ENCODE results near the gene SCUBE1. TPM values are rescaled to one million over a fixed set of nuclear protein-coding genes. Genes with fewer than 3 reads are reported as not detected.

SCUBE1 gene
- total RNA-seq, 4 donors from 2014 or later = 81.3 to 214 (median 141) TPM

GRCh38 chr22:43210631-43211515, 132.3 kb downstream of the SCUBE1 start:
- Histone ChIP-seq H3K27me3 (no peaks in the 10 kb centered on the region), H3K4me1 (peaks cover 0 to 10% (median 3%) of the 10 kb centered on the region in 4 donors), H3K4me3 (no peak overlapping the region), H3K9me3 (no peaks in the 10 kb centered on the region), H3K36me3 (peaks cover 0 to 16% (median 0%) of the 10 kb centered on the region in 3 donors), H3K27ac (no peak overlapping the region)
- TF ChIP-seq EP300 (IDR thresholded peaks at IDR 0.05) (no peak), POLR2A (IDR thresholded peaks at IDR 0.05) (no peak), CTCF (IDR thresholded peaks at IDR 0.05) (no peak)
- DNase-seq (ENCODE audit: low spot score in 2 of 2) = no peak
- 90 to 91% methylated on average over 27 to 34 of the region's 34 CpGs for WGBS, 2 donors

- H3K27ac ChIP-seq = no peak overlapping the region
These were observed 133.2 kb downstream of the SCUBE1 start for GRCh38 chr22:43209971-43210370.

GRCh38 chr22:43209523-43209890, 133.7 kb downstream of the SCUBE1 start:
- Histone ChIP-seq H3K4me1 (peaks cover 0 to 10% (median 3%) of the 10 kb centered on the region in 4 donors), H3K36me3 (peaks cover 0 to 16% (median 0%) of the 10 kb centered on the region in 3 donors), H3K9me3 (no peaks in the 10 kb centered on the region), H3K27me3 (no peaks in the 10 kb centered on the region), H3K27ac (no peak overlapping the region), H3K4me3 (no peak overlapping the region)
- DNase-seq (ENCODE audit: low spot score in 2 of 2) = no peak
- no peak for TF ChIP-seq CTCF (IDR thresholded peaks at IDR 0.05)
- no peak for TF ChIP-seq EP300 (IDR thresholded peaks at IDR 0.05)
- no peak for TF ChIP-seq POLR2A (IDR thresholded peaks at IDR 0.05)
- WGBS, 2 donors = 78 to 79% methylated on average over 15 of the region's 15 CpGs

More at GRCh38 chr22:43209971-43210370, 133.2 kb downstream of the SCUBE1 start:
- no peak for DNase-seq (ENCODE audit: low spot score in 2 of 2)
- Histone ChIP-seq H3K4me1 (peaks cover 0 to 10% (median 3%) of the 10 kb centered on the region in 4 donors), H3K36me3 (peaks cover 0 to 16% (median 0%) of the 10 kb centered on the region in 3 donors), H3K27me3 (no peaks in the 10 kb centered on the region), H3K4me3 (no peak overlapping the region), H3K9me3 (no peaks in the 10 kb centered on the region)
- WGBS, 2 donors = 85 to 89% methylated on average over 17 to 22 of the region's 22 CpGs
- TF ChIP-seq POLR2A (IDR thresholded peaks at IDR 0.05) = no peak
- TF ChIP-seq CTCF (IDR thresholded peaks at IDR 0.05) = no peak
- TF ChIP-seq EP300 (IDR thresholded peaks at IDR 0.05) = no peak

DNA sequence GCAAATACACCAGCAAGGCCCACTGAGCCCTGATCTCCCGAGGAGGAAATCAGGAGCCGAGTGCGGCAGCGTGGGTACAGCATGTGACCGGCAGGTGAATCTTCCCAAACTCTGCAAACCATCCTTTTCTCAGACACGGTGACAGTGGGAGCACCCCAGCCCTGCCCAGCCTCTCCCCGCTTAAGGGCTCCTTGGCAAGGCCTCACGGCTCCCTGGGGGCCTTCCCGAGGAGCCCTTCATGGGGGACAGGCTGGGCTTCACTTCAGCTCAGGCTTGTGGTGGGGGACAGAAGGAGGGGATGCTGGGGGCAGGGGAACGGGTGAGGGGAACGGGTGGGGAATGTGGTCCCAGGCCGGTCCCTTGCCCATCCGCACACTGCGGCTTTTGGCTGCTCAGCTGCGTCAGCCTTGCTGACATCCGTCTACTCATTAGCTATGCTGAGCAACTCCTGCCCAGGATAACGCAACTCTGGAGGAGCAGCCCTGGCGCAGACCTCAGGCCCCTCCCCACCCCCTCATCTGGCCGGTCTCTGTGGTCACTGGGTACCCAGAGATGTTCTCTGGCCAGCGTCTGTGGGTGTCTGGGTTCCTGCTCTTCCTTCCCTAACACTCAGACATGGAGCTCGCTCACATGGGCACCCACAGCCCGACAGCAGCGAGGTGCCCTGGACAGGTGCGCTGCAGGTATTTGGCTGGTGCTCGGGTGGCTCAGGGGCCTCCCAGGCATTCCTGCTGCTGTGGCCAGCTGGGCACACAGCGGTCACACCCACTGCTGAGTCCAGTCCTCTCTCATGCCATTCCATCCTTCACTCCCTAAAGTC, 134.3 kb downstream of the SCUBE1 start:
- WGBS, 2 donors = 88 to 90% methylated on average over 22 to 24 of the region's 26 CpGs
- no peak overlapping the region for H3K4me3 ChIP-seq
- no peaks in the 10 kb centered on the region for H3K27me3 ChIP-seq
- H3K4me1 ChIP-seq = peaks cover 0 to 10% (median 3%) of the 10 kb centered on the region in 4 donors
- TF ChIP-seq EP300 (IDR thresholded peaks at IDR 0.05) = no peak
- TF ChIP-seq POLR2A (IDR thresholded peaks at IDR 0.05) = no peak
- no peak for TF ChIP-seq CTCF (IDR thresholded peaks at IDR 0.05)
- no peak for DNase-seq (ENCODE audit: low spot score in 2 of 2)
- H3K36me3 ChIP-seq = peaks cover 0 to 18% (median 0%) of the 10 kb centered on the region in 3 donors
- no peaks in the 10 kb centered on the region for H3K9me3 ChIP-seq
- H3K27ac ChIP-seq = no peak overlapping the region
